ENCODE results near the gene ALOXE3.

DNA sequence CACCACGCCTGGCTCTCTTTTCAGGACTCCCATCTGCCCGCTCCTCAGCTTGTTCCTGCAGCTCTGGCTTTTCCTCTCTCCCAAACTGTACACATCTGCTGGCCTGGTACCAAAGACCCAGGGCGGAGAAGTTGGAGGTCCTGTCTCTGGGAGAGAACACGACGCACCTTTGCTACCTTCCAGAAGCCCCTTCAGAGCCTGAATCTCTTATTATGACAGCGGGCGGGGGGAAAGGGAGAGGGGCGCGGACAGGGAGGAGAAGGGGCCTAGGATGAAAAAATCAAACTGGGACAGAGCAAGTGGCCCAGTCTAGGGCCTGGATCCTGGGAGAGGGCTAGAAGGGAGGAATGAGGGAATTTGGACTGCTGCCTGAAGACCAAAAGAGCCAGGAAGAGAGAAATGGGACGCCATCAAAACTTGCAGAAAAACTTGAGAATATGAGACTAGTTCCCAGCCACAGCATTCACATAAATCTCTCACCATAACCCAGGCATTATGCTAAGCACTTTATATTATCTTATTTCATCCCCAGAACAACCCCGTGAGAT, 36.4 kb upstream of the ALOXE3 start:
- TF ChIP-seq, protein P1, sequence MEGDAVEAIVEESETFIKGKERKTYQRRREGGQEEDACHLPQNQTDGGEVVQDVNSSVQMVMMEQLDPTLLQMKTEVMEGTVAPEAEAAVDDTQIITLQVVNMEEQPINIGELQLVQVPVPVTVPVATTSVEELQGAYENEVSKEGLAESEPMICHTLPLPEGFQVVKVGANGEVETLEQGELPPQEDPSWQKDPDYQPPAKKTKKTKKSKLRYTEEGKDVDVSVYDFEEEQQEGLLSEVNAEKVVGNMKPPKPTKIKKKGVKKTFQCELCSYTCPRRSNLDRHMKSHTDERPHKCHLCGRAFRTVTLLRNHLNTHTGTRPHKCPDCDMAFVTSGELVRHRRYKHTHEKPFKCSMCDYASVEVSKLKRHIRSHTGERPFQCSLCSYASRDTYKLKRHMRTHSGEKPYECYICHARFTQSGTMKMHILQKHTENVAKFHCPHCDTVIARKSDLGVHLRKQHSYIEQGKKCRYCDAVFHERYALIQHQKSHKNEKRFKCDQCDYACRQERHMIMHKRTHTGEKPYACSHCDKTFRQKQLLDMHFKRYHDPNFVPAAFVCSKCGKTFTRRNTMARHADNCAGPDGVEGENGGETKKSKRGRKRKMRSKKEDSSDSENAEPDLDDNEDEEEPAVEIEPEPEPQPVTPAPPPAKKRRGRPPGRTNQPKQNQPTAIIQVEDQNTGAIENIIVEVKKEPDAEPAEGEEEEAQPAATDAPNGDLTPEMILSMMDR (IDR thresholded peaks at IDR 0.05) = no peak
- TF ChIP-seq ZFX (IDR thresholded peaks at IDR 0.05; ENCODE audit: borderline replicate concordance) = no peak

All from 22Rv1 (cell line).